Karpas-422 (cell line): Measurements from ENCODE around the gene FOXK1. TPM values are rescaled to one million over a fixed set of nuclear protein-coding genes. Genes with fewer than 3 reads are reported as not detected.
"Not testable (repeated sequence)": the region's sequence is repeated elsewhere in the genome, so short reads cannot be mapped to it uniquely, and the experiment has no call there.

Source experiments
- DNase-seq: peaks from one replicate; pipeline ENCODE4 v3.0.0-alpha.2; 2015
- H2AFZ ChIP-seq: fragments of 200-600 bp; sonication (generic); 2 replicates; pipeline ENCODE4 v1.6.1; 2014; ENCODE audit warnings: antibody characterized with exemption, low read length, mixed read lengths
- H3K27ac ChIP-seq: fragments of 200-600 bp; sonication (generic); 2 replicates; pipeline ENCODE4 v1.5.1; 2014; ENCODE audit warnings: mild to moderate bottlenecking, low read length, moderate library complexity
- H3K27me3 ChIP-seq: fragments of 200-600 bp; sonication (generic); 2 replicates; pipeline ENCODE4 v1.6.1; 2014; ENCODE audit warnings: low read length, mixed read lengths
- H3K36me3 ChIP-seq: fragments of 200-600 bp; sonication (generic); 2 replicates; pipeline ENCODE4 v1.6.1; 2014; ENCODE audit warnings: low read length, mixed read lengths; ENCODE audit not compliant: insufficient read depth
- H3K4me1 ChIP-seq: fragments of 200-600 bp; sonication (generic); 2 replicates; pipeline ENCODE4 v1.6.1; 2014; ENCODE audit warnings: mild to moderate bottlenecking, low read length, mixed read lengths
- H3K4me2 ChIP-seq: fragments of 200-600 bp; sonication (generic); 2 replicates; pipeline ENCODE4 v1.6.1; 2014; ENCODE audit warnings: low read length, low read depth, mild to moderate bottlenecking; ENCODE audit not compliant: poor library complexity, severe bottlenecking
- H3K4me3 ChIP-seq: fragments of 200-600 bp; sonication (generic); 2 replicates; pipeline ENCODE4 v1.5.1; 2014; ENCODE audit warnings: mild to moderate bottlenecking, antibody characterized with exemption, low read length, mixed read lengths
- H3K79me2 ChIP-seq: fragments of 200-600 bp; sonication (generic); 2 replicates; pipeline ENCODE4 v1.6.1; 2014; ENCODE audit warnings: mild to moderate bottlenecking, low read length, mixed read lengths
- H3K9ac ChIP-seq: fragments of 200-600 bp; sonication (generic); 2 replicates; pipeline ENCODE4 v1.6.0; 2014; ENCODE audit warnings: low read length
- H3K9me2 ChIP-seq: fragments of 200-600 bp; sonication (generic), shearing (Covaris generic); replicated peaks from 2 replicates; pipeline ENCODE4 v1.6.0; 2014; ENCODE audit warnings: mild to moderate bottlenecking, low read length, moderate library complexity; ENCODE audit not compliant: insufficient read depth
- H3K9me3 ChIP-seq: fragments of 300-700, 200-600 bp; sonication (generic); 2 replicates; pipeline ENCODE4 v1.6.1; 2014; ENCODE audit warnings: low read length, mixed read lengths
- H4K20me1 ChIP-seq: fragments of 200-600 bp; sonication (generic); 2 replicates; pipeline ENCODE4 v1.6.1; 2014; ENCODE audit warnings: mild to moderate bottlenecking, antibody characterized with exemption, low read length, low read depth; ENCODE audit not compliant: insufficient read depth
- total RNA-seq: library from RNA; depleted of rRNA; stranded (reverse); fragments of >200 nt; shearing (Covaris generic); gene quantifications from 2 replicates; pipeline ENCODE4 v1.2.3, GENCODE V29; 2014; ENCODE audit warnings: low replicate concordance

Gene FOXK1
- total RNA-seq, 1 experiment from 2014 or later, result 20.3 TPM

- Histone ChIP-seq H3K4me3 (no peak overlapping the region), H3K27ac (no peak overlapping the region), H3K27me3 (no peaks in the 10 kb centered on the region), H3K4me1 (peaks cover 38% of the 10 kb centered on the region), H3K79me2 (peaks cover 100% of the 10 kb centered on the region), H3K9me2 (no peaks in the 10 kb centered on the region), H3K9me3 (no peaks in the 10 kb centered on the region), H4K20me1 (peaks cover 31% of the 10 kb centered on the region; the same call in 1 of the 2 replicates), H3K36me3 (peaks cover 4% of the 10 kb centered on the region; the same call in 1 of the 2 replicates), H3K9ac (no peak overlapping the region), H3K4me2 (no peak overlapping the region), H2AFZ (no peak overlapping the region)
- no peak for DNase-seq
These were observed 5.9 kb downstream of the FOXK1 start for GRCh38 chr7:4687956-4688355.

GRCh38 chr7:4689151-4689550 is 7.1 kb downstream of the FOXK1 start:
- H3K9ac ChIP-seq, result no peak overlapping the region
- H3K27ac ChIP-seq, result no peak overlapping the region
- peaks cover 24% of the 10 kb centered on the region; the same call in 1 of the 2 replicates for H4K20me1 ChIP-seq
- no peaks in the 10 kb centered on the region for H3K27me3 ChIP-seq
- peaks cover 100% of the 10 kb centered on the region for H3K79me2 ChIP-seq
- peaks cover 4% of the 10 kb centered on the region; the same call in 1 of the 2 replicates for H3K36me3 ChIP-seq
- no peaks in the 10 kb centered on the region for H3K9me3 ChIP-seq
- DNase-seq, result no peak
- H3K4me3 ChIP-seq, result no peak overlapping the region
- H2AFZ ChIP-seq, result no peak overlapping the region
- peaks cover 34% of the 10 kb centered on the region for H3K4me1 ChIP-seq
- H3K9me2 ChIP-seq, result no peaks in the 10 kb centered on the region
- H3K4me2 ChIP-seq, result no peak overlapping the region

- Histone ChIP-seq H3K27ac (no peak overlapping the region), H4K20me1 (peaks cover 23% of the 10 kb centered on the region; the same call in 1 of the 2 replicates), H3K36me3 (peaks cover 4% of the 10 kb centered on the region; the same call in 1 of the 2 replicates), H2AFZ (no peak overlapping the region), H3K4me3 (no peak overlapping the region), H3K4me2 (no peak overlapping the region), H3K27me3 (no peaks in the 10 kb centered on the region), H3K79me2 (peaks cover 100% of the 10 kb centered on the region), H3K9me3 (no peaks in the 10 kb centered on the region), H3K9me2 (no peaks in the 10 kb centered on the region), H3K9ac (no peak overlapping the region), H3K4me1 (peaks cover 29% of the 10 kb centered on the region)
- DNase-seq, result no peak
These were observed 7.6 kb downstream of the FOXK1 start for GRCh38 chr7:4689668-4690067.

DNA sequence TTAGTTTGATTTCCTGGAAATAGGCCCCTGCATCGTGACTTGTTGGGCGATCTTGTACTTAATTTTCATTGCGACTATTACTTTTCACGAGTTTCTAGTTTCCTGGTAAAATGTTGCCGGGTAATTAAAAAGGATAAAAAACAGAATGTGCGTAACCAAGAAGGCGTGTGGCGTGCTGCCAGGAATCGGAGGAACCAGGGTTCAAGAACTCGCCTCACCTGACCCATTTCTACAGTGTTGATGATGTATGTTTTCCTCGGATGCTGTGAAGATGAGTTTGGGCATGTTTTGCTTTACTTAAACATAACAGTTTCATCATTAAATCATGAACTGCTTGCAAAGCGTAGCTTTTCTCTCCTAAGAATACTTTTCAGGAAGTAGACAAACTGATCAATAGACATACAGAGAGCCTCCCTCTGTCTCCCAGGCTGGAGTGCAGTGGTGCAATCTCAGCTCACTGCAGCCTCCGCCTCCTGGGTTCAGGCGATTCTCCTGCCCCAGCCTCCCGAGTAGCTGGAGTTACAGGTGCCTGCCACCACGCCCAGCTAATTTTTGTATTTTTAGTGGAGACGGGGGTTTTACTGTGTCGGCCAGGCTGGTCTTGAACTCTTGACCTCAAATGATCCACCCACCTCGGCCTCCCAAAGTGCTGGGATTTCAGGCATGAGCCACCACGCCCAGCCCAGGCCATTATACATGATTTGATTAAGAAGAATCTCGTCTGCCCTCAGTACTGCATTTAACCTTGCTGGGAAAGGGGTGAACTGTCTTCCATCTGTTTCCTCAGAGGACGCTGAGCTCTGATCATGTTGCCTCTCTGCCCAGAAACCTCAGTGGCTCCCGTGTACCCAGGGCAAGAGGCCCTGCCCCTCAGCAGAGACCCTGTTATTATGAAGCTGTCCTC is 9.1 kb downstream of the FOXK1 start:
- Histone ChIP-seq H3K79me2 (peaks cover 99% of the 10 kb centered on the region), H3K9me2 (no peaks in the 10 kb centered on the region), H3K27ac (no peak overlapping the region), H3K36me3 (peaks cover under 1% of the 10 kb centered on the region; the same call in 1 of the 2 replicates), H3K4me3 (no peak overlapping the region), H3K27me3 (no peaks in the 10 kb centered on the region), H4K20me1 (peaks cover 18% of the 10 kb centered on the region; the same call in 1 of the 2 replicates), H3K9ac (no peak overlapping the region), H3K9me3 (no peaks in the 10 kb centered on the region), H3K4me1 (peaks cover 25% of the 10 kb centered on the region), H3K4me2 (no peak overlapping the region), H2AFZ (no peak overlapping the region)
- DNase-seq, result no peak

DNA sequence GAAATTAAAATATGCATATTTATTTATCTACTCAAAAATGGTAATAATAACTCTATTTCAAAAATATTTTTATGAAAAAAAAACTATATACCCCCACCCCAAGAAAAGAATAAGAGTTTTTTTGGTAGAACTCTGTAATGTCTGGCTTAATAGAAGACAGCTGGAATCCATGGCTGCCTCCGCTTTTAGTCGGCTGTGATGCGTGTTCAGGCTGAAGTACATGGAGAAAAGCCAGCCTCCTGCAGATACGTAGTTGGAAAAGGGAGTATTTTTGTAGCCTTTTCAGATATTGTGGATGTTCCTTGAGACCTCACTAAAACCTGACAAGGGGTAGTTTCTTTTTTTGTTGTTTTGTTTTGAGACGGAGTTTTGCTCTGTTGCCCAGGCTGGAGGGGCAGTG is 10.0 kb downstream of the FOXK1 start:
- Histone ChIP-seq H3K4me1 (peaks cover 25% of the 10 kb centered on the region), H3K9me2 (no peaks in the 10 kb centered on the region), H3K4me3 (no peak overlapping the region), H3K36me3 (no peaks in the 10 kb centered on the region), H3K27ac (no peak overlapping the region), H3K79me2 (peaks cover 99% of the 10 kb centered on the region), H3K9me3 (no peaks in the 10 kb centered on the region), H3K27me3 (no peaks in the 10 kb centered on the region), H2AFZ (no peak overlapping the region), H3K4me2 (no peak overlapping the region), H3K9ac (no peak overlapping the region), H4K20me1 (peaks cover 17% of the 10 kb centered on the region; the same call in 1 of the 2 replicates)
- DNase-seq, result no peak

DNA sequence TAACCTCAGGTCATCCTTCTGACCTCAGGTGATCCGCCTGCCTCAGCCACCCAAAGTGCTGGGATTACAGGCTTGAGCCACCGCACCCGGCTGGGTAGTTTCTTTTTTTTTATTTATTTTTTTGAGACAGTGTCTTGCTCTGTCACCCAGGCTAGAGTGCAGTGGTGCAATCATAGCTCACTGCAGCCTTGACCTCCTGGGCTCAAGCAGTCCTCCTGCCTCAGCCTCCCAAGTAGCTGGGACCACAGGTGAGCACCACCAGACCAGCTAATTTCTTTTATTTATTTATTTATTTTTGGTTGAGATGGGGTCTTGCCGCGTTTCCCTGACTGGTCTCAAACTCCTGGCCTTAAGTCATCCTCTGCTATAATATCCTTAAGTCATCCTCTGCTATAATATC is 10.5 kb downstream of the FOXK1 start:
- Histone ChIP-seq H4K20me1 (peaks cover 20% of the 10 kb centered on the region; the same call in 1 of the 2 replicates), H3K4me1 (peaks cover 23% of the 10 kb centered on the region), H3K79me2 (peaks cover 99% of the 10 kb centered on the region)
- not testable (repeated sequence) for H3K9me3 ChIP-seq, H3K27me3 ChIP-seq, H3K36me3 ChIP-seq, H3K4me2 ChIP-seq, H3K27ac ChIP-seq, H3K4me3 ChIP-seq, H3K9ac ChIP-seq, DNase-seq, H3K9me2 ChIP-seq, H2AFZ ChIP-seq

DNA sequence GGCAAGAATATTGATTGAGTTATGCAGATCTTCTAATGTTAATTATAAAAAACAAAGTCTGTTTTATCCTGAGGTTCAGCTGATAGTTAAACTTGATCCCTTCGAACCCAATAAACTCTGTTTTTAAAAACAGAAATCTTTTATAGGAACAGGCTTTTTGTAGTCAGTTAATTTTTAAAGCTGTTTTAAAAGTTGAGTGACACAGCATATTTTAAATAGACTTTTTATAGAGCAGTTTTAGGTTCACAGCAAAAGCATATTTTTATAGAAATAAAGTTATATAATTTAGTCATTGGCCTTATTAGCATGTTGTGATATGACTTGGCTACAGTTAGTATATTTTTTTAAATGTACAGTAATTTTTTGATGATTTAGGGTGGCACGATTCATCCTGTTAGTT is 11.1 kb downstream of the FOXK1 start:
- Histone ChIP-seq H3K9me3 (no peaks in the 10 kb centered on the region), H3K27me3 (no peaks in the 10 kb centered on the region), H3K9ac (no peak overlapping the region), H3K9me2 (no peaks in the 10 kb centered on the region), H4K20me1 (peaks cover 20% of the 10 kb centered on the region; the same call in 1 of the 2 replicates), H3K4me3 (no peak overlapping the region), H3K36me3 (no peaks in the 10 kb centered on the region), H3K79me2 (peaks cover 99% of the 10 kb centered on the region), H3K27ac (no peak overlapping the region), H2AFZ (no peak overlapping the region), H3K4me1 (peaks cover 19% of the 10 kb centered on the region), H3K4me2 (no peak overlapping the region)
- no peak for DNase-seq

GRCh38 chr7:4693749-4694148 is 11.7 kb downstream of the FOXK1 start:
- H3K27ac ChIP-seq, result no peak overlapping the region
- no peak overlapping the region for H3K4me2 ChIP-seq
- no peaks in the 10 kb centered on the region for H3K9me2 ChIP-seq
- H3K9me3 ChIP-seq, result no peaks in the 10 kb centered on the region
- H3K9ac ChIP-seq, result no peak overlapping the region
- no peak overlapping the region for H2AFZ ChIP-seq
- peaks cover 20% of the 10 kb centered on the region; the same call in 1 of the 2 replicates for H4K20me1 ChIP-seq
- H3K4me1 ChIP-seq, result peaks cover 19% of the 10 kb centered on the region
- no peak overlapping the region for H3K4me3 ChIP-seq
- DNase-seq, result no peak
- H3K36me3 ChIP-seq, result no peaks in the 10 kb centered on the region
- peaks cover 99% of the 10 kb centered on the region for H3K79me2 ChIP-seq
- H3K27me3 ChIP-seq, result no peaks in the 10 kb centered on the region
